HG03175 (cell line): ENCODE measurements around the gene CYP27A1.
"Not testable (repeated sequence)": the region's sequence is repeated elsewhere in the genome, so short reads cannot be mapped to it uniquely, and the experiment has no call there.

Source experiments
- ATAC-seq: cut with Tn5 transposase; IDR thresholded peaks from one replicate; pipeline ENCODE4 v1.9.1; 2021; ENCODE audit warnings: mild to moderate bottlenecking, moderate library complexity; ENCODE audit not compliant: unreplicated experiment

CYP27A1 gene

GRCh38 chr2:218829868-218830451 is 48.0 kb downstream of the CYP27A1 start:
- no peak for ATAC-seq

- ATAC-seq: no peak
Measured at GRCh38 chr2:218830526-218831306, 48.8 kb downstream of the CYP27A1 start.

GRCh38 chr2:218831378-218831990 is 49.5 kb downstream of the CYP27A1 start, which contains the start of gene PRKAG3:
PRKAG3 (minus strand) TSS chr2:218831803.
- ATAC-seq: no peak

GRCh38 chr2:218832081-218832480 is 50.1 kb downstream of the CYP27A1 start:
- no peak for ATAC-seq

GRCh38 chr2:218832520-218832919 is 50.6 kb downstream of the CYP27A1 start:
- ATAC-seq: no peak

GRCh38 chr2:218833023-218833609 is 51.2 kb downstream of the CYP27A1 start:
- no peak for ATAC-seq

GRCh38 chr2:218834685-218835084 is 52.7 kb downstream of the CYP27A1 start:
- ATAC-seq: no peak

GRCh38 chr2:218837495-218837894 is 55.5 kb downstream of the CYP27A1 start:
- ATAC-seq: no peak

- no peak for ATAC-seq
Measured at GRCh38 chr2:218839430-218839829, 57.5 kb downstream of the CYP27A1 start.

GRCh38 chr2:218839888-218840287 is 57.9 kb downstream of the CYP27A1 start:
- no peak for ATAC-seq

GRCh38 chr2:218844334-218844733 is 62.4 kb downstream of the CYP27A1 start:
- not testable (repeated sequence) for ATAC-seq

- not testable (repeated sequence) for ATAC-seq
Measured at GRCh38 chr2:218846963-218847362, 65.0 kb downstream of the CYP27A1 start.

- ATAC-seq: no peak
Measured at GRCh38 chr2:218849721-218850120, 67.8 kb downstream of the CYP27A1 start.

- no peak for ATAC-seq
Measured at GRCh38 chr2:218850796-218851195, 68.8 kb downstream of the CYP27A1 start.

- no peak for ATAC-seq
Measured at GRCh38 chr2:218851286-218851685, 69.3 kb downstream of the CYP27A1 start.

GRCh38 chr2:218852911-218853667 is 71.1 kb downstream of the CYP27A1 start:
- no peak for ATAC-seq

- no peak for ATAC-seq
Measured at GRCh38 chr2:218853766-218854165, 71.8 kb downstream of the CYP27A1 start.

GRCh38 chr2:218854860-218855259 is 72.9 kb downstream of the CYP27A1 start:
- ATAC-seq: no peak

GRCh38 chr2:218855305-218856166 is 73.6 kb downstream of the CYP27A1 start:
- ATAC-seq: no peak
